GM18861 (cell line): ENCODE results near the gene FLRT1.
A peak's percentile ranks its signal among the peaks of the same experiment; 100 is the strongest.

Experiments used
- ATAC-seq: cut with Tn5 transposase; IDR thresholded peaks from one replicate; pipeline ENCODE4 v1.9.1; 2021; ENCODE audit not compliant: unreplicated experiment

FLRT1 gene

DNA sequence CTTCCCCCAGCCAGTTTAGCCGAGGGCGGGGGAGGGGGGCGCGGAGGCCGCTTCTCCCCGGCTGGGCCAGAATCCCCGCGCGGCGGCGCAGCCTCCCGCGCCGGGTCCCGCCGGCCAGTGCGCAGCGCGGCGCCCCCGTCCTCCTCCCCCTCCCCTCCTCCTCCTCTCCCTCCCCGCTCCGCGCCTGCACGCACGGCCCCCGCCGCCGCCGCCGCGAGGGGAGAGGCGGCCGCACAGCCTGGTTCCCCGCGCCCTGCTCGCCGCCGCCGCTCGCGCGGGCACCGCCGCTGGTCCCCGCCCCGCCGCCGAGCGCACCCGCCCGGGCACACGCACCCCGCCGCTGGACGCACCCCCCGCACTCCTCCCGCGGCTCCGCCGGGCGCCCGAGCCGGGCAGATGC lies at the start of gene FLRT1:
FLRT1 (plus strand) TSS at position 356 of the 400 bp plus-strand sequence. CDS start 80,337 bp downstream, outside the sequence.
- no peak for ATAC-seq

DNA sequence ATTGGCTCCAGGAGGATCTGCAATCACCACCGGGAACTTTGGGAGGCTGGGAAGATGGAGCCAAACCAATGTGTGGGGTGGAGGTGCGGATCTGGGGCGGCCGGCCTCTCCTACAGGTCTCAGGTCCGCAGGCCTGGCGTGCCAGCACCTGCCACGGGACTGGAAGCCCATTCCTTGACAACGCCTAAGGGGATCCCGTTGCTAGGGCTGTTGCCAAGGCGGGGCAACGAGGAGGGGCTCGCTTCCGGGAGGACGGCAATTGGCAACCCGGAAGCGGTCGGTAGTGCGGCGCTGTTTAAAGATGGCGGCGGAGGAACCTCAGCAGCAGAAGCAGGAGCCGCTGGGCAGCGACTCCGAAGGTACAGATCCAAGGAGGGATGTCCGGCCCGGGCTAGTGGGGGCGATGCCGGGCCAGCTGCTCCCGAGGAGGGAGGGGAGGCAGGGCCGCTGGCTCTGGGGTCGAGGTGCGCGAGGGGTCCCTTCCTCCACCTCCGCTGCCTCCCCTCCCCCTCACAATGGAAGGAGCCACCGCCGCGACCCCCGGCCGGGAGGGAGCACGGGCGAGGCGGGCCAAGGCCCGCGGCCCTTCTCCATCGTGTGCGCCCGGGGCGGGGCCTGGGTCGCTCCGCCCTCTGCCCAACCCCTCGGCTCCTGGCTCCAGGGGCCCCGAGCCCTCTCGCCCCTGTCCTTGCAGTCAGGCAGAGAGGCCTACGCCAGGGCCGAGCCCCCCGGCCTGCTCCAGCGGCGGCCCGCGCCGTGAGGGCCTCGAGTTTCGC lies 49.4 kb upstream of the FLRT1 start, which contains the start of gene OTUB1:
OTUB1 (plus strand) TSS at position 283 of the 776 bp plus-strand sequence; CDS start at position 302, 19 bp downstream.
- peak; percentile 73 for ATAC-seq

DNA sequence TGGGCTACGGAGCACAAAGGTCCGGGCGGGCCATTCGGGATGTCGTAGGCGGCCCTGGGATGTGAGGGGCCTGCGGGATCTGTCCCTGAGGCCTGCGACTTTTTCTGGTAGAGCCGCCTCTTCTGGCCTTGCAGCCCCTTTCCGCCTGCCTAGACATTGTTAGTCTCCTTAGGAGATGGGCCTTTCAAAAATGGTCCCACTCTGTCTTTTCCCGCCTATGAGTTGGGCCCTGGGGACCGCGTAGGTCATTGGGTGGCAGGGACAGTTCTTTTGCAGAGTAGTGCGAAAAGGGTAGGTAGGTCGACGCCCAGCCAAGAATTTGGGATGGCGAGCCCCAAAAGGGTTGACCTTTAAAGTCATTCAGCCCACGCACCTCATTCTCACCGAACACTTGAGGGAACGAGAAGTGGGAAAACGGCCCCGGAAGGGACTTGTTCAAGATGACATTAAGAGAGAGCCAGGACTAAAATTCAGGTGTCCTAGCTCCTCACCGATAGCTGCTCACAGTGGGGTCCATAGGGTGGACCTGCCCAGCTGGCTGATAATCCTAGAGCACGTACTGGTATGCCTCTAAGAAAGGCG lies 48.7 kb upstream of the FLRT1 start:
- ATAC-seq, result no peak

DNA sequence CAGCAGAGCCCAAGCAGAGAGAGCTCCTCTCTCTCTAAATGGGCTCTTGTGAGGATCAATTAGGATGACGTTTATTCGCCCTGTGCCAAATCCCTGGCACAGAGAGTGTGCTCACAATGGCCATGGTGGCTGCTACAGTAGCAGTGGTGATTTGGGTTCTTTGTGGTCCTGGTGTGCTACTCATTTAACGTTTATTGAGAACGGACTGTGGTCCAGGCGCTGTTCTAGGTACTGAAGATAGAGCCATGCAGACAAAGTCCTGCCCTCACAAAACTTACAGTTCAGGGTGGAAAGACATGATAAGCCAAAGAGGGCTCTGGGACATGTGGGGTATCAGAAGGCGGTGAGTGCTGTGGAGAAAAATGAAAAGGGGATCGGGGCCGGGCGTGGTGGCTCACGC lies 44.2 kb upstream of the FLRT1 start:
- ATAC-seq, result no peak

DNA sequence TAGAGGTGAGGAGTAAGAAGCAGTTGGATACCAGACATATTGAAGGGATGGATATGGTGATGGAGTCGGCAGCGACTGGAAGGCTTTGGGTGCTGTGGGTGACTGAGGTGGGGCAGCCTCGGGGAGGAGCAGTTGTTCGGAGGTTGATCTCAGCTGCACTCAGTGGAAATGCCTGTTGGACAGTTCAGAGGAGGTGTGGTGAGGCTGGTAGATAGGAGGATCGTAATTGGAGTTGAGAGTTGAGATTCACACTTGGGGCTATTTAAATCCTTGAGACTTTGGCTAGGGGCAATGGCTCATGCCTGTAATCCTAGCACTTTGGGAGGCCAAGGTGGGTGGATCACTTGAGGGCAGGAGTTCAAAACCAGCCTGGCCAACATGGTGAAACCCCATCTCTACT lies 42.6 kb upstream of the FLRT1 start:
- no peak for ATAC-seq

GRCh38 chr11:63993993-63994392 lies 41.7 kb upstream of the FLRT1 start:
- no peak for ATAC-seq

GRCh38 chr11:63996512-63996911 lies 39.2 kb upstream of the FLRT1 start:
- ATAC-seq, result no peak

- no peak for ATAC-seq
Measured at GRCh38 chr11:63997104-63997700, 38.5 kb upstream of the FLRT1 start.

DNA sequence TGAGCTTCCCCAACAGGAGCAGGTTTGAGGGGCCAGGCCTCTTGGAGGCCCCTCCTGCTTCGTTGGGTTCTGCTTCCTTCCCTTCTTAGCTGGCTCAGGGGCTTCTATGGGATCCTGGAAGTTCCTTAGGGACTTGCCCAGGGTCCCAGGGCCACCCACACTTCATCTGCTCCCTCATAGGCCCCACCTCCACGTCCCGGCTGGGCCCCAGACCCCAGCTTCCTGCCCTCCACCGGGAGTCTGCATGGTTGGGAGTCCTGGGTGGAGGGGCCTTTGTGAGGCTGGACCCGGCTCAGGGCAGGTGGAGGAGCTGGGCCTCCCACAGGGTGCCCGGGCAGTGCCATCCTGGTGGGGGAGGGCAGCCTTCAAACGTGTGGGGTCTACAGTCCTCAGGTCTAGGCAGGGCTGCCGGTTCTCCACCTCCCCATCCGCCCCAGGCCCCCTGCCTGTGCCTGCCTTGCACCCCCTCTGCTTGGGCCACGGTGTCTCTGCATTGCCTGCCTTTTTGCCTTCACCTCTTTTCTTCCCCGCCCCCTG lies 37.9 kb upstream of the FLRT1 start:
- no peak for ATAC-seq

DNA sequence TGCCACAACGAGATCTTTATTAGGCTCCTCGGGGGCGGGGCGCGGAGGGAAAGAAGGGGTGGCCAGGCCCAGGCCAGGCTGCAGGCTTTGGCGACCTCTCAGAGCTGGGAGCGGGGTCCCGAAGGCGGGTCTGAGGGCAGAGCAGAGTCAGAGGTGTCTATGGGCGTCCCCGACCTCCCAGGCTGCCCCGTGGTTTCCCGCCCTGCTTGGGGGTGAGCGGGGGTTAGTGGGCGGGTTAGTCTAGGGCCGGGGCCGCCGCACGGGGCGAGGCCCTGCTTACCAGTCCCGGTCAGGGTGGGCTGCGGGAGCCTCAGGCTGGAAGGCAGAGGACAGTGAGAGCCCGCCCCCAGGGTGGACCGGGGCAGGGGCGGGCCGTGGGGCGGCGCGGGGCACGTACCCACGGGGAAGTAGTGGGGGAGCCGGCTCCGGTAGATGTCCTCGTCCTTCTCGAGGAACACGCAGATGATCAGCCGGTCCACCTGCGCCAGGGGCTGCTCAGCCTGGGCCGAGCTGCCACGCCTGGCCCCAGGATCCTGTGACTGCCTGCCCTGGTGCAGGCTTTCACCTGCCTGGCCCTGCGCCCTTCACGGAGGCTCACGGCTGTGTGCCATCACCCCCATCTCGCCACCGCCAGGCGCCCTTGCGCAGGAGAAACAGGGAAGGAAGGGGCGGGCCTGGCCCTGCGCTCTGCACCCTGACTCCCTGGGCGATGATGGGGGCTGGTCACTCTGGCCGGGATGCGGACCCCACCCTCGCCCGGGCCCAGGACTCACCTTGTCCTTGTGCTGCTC lies 37.0 kb upstream of the FLRT1 start:
- ATAC-seq, result no peak

DNA sequence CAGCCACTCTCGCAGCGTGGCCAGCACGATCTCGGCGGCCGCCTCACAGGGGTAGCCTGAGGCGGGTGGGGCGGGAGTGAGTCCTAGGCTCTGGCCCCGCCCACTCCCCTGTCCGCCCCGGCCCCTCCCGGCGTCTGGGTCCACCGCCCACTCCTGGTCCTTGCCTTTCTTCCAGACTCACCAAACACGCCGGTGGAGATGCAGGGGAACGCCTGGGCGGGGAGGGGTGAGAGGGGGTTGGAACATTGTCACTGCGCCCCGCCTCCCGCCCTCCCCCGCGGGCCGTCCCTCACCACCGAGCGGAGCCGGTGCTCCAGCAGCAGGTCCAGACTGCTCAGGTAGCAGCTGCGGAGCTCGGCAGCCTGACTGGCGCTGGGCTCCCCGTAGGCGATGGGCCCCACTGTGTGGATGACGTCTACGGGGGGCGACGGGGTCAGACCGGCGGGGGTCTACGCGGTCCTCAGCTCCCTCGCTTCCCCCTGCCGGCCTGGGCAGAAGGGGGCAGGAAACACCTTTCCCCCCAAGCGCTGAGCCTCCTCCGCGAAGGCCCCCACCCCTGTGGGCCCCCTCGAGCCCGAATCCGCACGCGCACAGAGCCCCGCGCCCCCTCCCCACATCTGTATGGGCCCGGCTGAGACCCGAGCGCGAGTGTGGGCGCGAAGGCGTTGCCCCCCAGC lies 36.2 kb upstream of the FLRT1 start:
- no peak for ATAC-seq

- no peak for ATAC-seq
Measured at GRCh38 chr11:64000026-64000739, 35.5 kb upstream of the FLRT1 start.

- ATAC-seq, result no peak
Measured at GRCh38 chr11:64000740-64001483, 34.8 kb upstream of the FLRT1 start.

GRCh38 chr11:64001484-64002420 lies 34.0 kb upstream of the FLRT1 start:
- no peak for ATAC-seq

DNA sequence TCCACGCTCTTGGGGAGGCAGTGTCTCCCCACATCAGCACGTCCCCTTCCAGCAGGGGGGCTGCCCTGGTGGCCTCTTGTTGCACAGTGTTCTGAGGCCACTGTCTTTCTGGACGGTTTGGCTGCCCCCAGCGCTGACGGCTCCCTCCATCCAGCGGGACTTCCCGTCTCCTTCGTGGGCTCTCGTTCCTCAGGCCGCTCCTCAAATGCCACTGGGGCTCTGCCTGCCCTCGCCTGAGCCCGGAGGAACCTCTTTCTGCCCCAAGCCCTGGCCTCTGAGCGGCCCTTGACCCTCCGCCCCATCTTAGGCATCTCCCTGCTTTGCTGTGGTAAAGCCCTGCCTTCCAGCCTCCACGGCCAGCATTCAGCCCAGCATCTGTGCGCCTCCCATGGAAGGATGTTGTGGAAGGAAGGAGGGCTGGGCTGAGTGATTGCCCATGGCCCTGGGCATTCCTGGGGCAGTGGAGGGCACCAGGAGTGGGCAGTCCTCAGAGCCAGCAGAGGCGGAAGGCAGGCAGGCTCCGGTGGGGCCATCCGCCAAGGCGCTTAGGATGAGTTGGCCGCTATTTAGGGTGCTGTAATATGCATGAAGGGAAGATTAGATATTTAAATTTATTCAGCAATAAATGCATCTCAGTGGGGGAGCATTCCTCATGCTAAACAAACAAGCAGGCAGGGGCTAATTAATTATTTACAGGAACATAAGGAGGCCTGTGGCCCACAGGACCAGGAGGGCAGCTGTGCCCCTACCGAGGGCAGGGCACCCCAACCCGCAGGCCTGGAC lies 31.7 kb upstream of the FLRT1 start:
- no peak for ATAC-seq

DNA sequence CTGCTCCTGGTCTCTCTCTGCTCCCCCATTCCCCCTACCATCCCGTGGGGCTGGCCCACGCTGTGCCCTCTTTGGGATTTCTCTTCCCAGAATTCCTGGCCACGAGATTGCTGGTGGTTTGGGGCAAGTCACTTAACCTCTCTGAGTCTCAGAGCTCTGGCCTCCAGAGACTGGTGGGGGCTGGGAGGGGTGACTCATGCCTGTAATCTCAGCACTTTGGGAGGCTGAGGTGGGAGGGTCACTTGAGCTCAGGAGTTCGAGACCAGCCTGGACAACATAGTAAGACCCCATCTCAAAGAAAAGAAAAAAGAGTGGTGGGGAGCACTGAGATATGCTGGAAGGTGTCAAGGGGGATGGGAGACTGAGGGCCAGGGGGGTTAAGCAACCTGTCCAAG lies 31.1 kb upstream of the FLRT1 start:
- ATAC-seq, result no peak

DNA sequence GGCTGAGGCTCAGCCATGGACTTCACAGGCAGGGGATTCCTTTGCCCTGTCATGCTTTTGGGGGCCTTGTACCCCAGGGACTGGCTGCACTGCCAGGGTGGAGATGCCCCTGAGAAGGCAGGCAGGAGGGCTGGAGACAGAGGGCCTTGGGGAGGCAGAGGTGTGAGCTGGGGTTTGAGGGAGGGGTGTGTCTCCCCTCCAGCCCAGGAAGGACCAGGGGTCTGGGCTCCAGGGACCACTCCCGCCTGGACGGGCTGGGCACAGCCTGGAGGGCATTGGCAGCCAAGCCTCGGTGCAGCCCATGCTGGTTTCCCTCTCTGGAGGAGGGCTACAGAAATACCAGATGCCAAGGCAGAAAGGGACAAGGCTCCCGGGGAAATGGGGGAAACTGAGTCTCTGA lies 30.0 kb upstream of the FLRT1 start:
- no peak for ATAC-seq
